A549 (cell line): ENCODE results near the gene DNAH17. TPM values are rescaled to one million over a fixed set of nuclear protein-coding genes. Genes with fewer than 3 reads are reported as not detected.
A peak's percentile ranks its signal among the peaks of the same experiment; 100 is the strongest.

Experiments
- ATAC-seq, 2 experiments: fragments of 200-7000 bp in 1 of 2; fragments of >200 bp in 1 of 2; cut with Nextera tagmentation in 1 of 2; cut with Tn5 transposase in 1 of 2; 3 replicates each; pipeline versions ENCODE4 v1.8.0 to v1.9.1; 2018 to 2020; ENCODE audit warnings: mild to moderate bottlenecking in 1 of 2, moderate library complexity in 1 of 2
- CTCF ChIA-PET: fragments of 300-600 bp; sonication (Branson Sonifier 250); formaldehyde crosslinking; extraction: SDS; loops from one replicate; lab custom pipeline; 2021; ENCODE audit warnings: antibody characterized with exemption, inconsistent platforms; lab: Yijun Ruan, JAX
- POLR2A ChIA-PET: fragments of 350-600 bp; formaldehyde crosslinking; extraction: SDS; loops from one replicate; lab custom pipeline; 2021; ENCODE audit warnings: antibody characterized with exemption, inconsistent platforms; lab: Yijun Ruan, JAX
- DNase-seq, 2 experiments: peaks; one replicate each; pipeline versions ENCODE4 v3.0.0 to v3.0.0-alpha.2; 2011 to 2016; ENCODE audit warnings: low read depth in 1 of 2, low spot score in 1 of 2
- FAIRE-seq: peaks from 2 replicates; lab custom pipeline; 2011; peaks lifted over from hg19 to GRCh38; lab: Jason Lieb, UNC
- H3K27ac ChIP-seq, 2 experiments: fragments of >200 bp; sonication (Bioruptor Twin); formaldehyde crosslinking; 3 replicates each; pipeline ENCODE4 v1.5.1; 2016 to 2017
- H3K4me1 ChIP-seq: fragments of >200 bp; sonication (Bioruptor Twin); formaldehyde crosslinking; 3 replicates; pipeline ENCODE4 v1.6.1; 2016
- H3K4me2 ChIP-seq: fragments of >200 bp; sonication (Bioruptor Twin); formaldehyde crosslinking; 3 replicates; pipeline ENCODE4 v1.6.1; 2016
- H3K4me3 ChIP-seq: fragments of >200 bp; sonication (Bioruptor Twin); formaldehyde crosslinking; 3 replicates; pipeline ENCODE4 v1.5.1; 2016
- H3K9me3 ChIP-seq: fragments of >200 bp; sonication (Bioruptor Twin); formaldehyde crosslinking; 3 replicates; pipeline ENCODE4 v1.6.1; 2016
- BCL3 ChIP-seq: fragments of >200 bp; sonication (Bioruptor Twin); formaldehyde crosslinking; IDR thresholded peaks from 3 replicates; pipeline ENCODE4 v1.6.1; 2016
- CHD2 ChIP-seq: fragments of 150-350 bp; IDR thresholded peaks from 2 replicates; pipeline ENCODE4 v1.6.1; 2014; ENCODE audit warnings: low read length; ENCODE audit not compliant: partially characterized antibody
- EHMT2 ChIP-seq: fragments of 200-600 bp; sonication (generic); IDR thresholded peaks from 2 replicates; pipeline ENCODE4 v1.6.1; 2016; ENCODE audit warnings: antibody characterized with exemption, low read depth, mild to moderate bottlenecking, moderate library complexity
- ESRRA ChIP-seq: fragments of 150-350 bp; IDR thresholded peaks from 2 replicates; pipeline ENCODE4 v1.6.1; 2014; ENCODE audit warnings: mild to moderate bottlenecking, low read length, borderline replicate concordance
- GATA3 ChIP-seq: IDR thresholded peaks from 2 replicates; pipeline ENCODE4 v1.6.1; 2012; ENCODE audit warnings: borderline replicate concordance
- HES2 ChIP-seq: fragments of >200 bp; sonication (Bioruptor Twin); formaldehyde crosslinking; IDR thresholded peaks from 2 replicates; pipeline ENCODE4 v1.6.1; 2016
- HEYL ChIP-seq: fragments of 250-450 bp; sonication (Bioruptor Pico); IDR thresholded peaks from 2 replicates; pipeline ENCODE4 v1.8.0; 2021; ENCODE audit warnings: mild to moderate bottlenecking, moderate library complexity
- HMGXB4 ChIP-seq: fragments of 250-450 bp; sonication (Bioruptor Pico); IDR thresholded peaks from 2 replicates; pipeline ENCODE4 v1.5.0; 2021; ENCODE audit warnings: mild to moderate bottlenecking, moderate library complexity, borderline replicate concordance
- HOXB13 ChIP-seq: fragments of 250-450 bp; sonication (Bioruptor Pico); IDR thresholded peaks from 2 replicates; pipeline ENCODE4 v1.5.0; 2020; ENCODE audit warnings: low read depth, mild to moderate bottlenecking, moderate library complexity
- MAX ChIP-seq: IDR thresholded peaks from 2 replicates; pipeline ENCODE4 v1.6.1; 2012
- MAZ ChIP-seq: fragments of 150-350 bp; IDR thresholded peaks from 2 replicates; pipeline ENCODE4 v1.6.1; 2014; ENCODE audit warnings: antibody characterized with exemption, low read depth, low read length, borderline replicate concordance
- MYC ChIP-seq: IDR thresholded peaks from 2 replicates; pipeline ENCODE4 v1.6.1; 2012; ENCODE audit warnings: mild to moderate bottlenecking, inconsistent platforms, low read length, improper control_type of control experiment, borderline replicate concordance
- POLR2A ChIP-seq: IDR thresholded peaks from 2 replicates; pipeline ENCODE4 v1.6.1; 2012; ENCODE audit warnings: mild to moderate bottlenecking, low read length
- REST ChIP-seq: fragments of 200-600 bp; sonication (generic); IDR thresholded peaks from 2 replicates; pipeline ENCODE4 v1.6.1; 2016; ENCODE audit warnings: antibody characterized with exemption, mild to moderate bottlenecking, moderate library complexity
- SMC3 ChIP-seq: fragments of >200 bp; sonication (Bioruptor Twin); formaldehyde crosslinking; IDR thresholded peaks from 3 replicates; pipeline ENCODE4 v1.6.1; 2018; ENCODE audit warnings: inconsistent platforms
- TFCP2L1 ChIP-seq: fragments of 250-450 bp; sonication (Bioruptor Pico); IDR thresholded peaks from 2 replicates; pipeline ENCODE4 v1.5.0; 2021; ENCODE audit warnings: mild to moderate bottlenecking
- USF2 ChIP-seq: fragments of 450-650 bp; IDR thresholded peaks from 2 replicates; pipeline ENCODE4 v1.6.1; 2014; ENCODE audit warnings: antibody characterized with exemption
- ZFP36 ChIP-seq: fragments of 450-650 bp; IDR thresholded peaks from 2 replicates; pipeline ENCODE4 v1.6.1; 2014; ENCODE audit warnings: borderline replicate concordance; ENCODE audit not compliant: partially characterized antibody
- WGBS: methylation state at CpG from one replicate; pipeline ENCODE4 v1.1.6; 2017; ENCODE audit errors: missing lambda C conversion rate; 5-methylcytosine and 5-hydroxymethylcytosine counted together
- polyA plus RNA-seq, 4 experiments: library from polyadenylated mRNA; depleted of rRNA in 3 of 4; stranded (reverse); fragments of >200 nt; fragmentation: RNase III in 1 of 4; extraction: RNeasy Plus Mini Kit Qiagen cat#74134 plus additional on column Dnase treatment in 1 of 4; gene quantifications; 2 replicates in 3 of 4; 3 replicates in 1 of 4; pipeline ENCODE4 v1.2.3, GENCODE V29; 2011 to 2017

Gene DNAH17
- polyA plus RNA-seq, 2 of the 4 experiments (the other 2 are of a cell fraction): 0.21 to 0.26 TPM

- FAIRE-seq: no peak
- POLR2A ChIA-PET: interaction anchor here (0.7 kb wide), 1 partner anchor 124 kb away, joined by 4 read pairs; no protein-coding TSS in a partner anchor
- TF ChIP-seq HES2 (no peak), GATA3 (no peak), TFCP2L1 (CRISPR knock-in tag) (no peak), MAZ (no peak), CHD2 (no peak), POLR2A (no peak), HEYL (no peak), EHMT2 (no peak), BCL3 (no peak), ESRRA (no peak), HMGXB4 (CRISPR knock-in tag) (no peak), MYC (no peak)
- TF ChIP-seq, all 56 proteins: peak for 0
- no peak for DNase-seq
- CTCF ChIA-PET: interaction anchor here (1.5 to 2.0 kb wide), 3 partner anchors 22 to 163 kb away, joined by 3 to 6 read pairs (median 4); no protein-coding TSS in a partner anchor
- H3K4me1 ChIP-seq: peaks cover 13% of the 10 kb centered on the region
- no peak overlapping the region for H3K4me2 ChIP-seq
- ATAC-seq: no peak
- H3K27ac ChIP-seq: no peak overlapping the region
- H3K9me3 ChIP-seq: peaks cover 18% of the 10 kb centered on the region
- 94% methylated on average over 4 of the region's 4 CpGs for WGBS
- no peak overlapping the region for H3K4me3 ChIP-seq
Observed at GRCh38 chr17:78546476-78546875, 30.7 kb downstream of the DNAH17 start.

- H3K4me1 ChIP-seq: peaks cover 17% of the 10 kb centered on the region
- ChIA-PET CTCF (interaction anchor here (0.7 to 2.0 kb wide), 6 partner anchors 10 to 164 kb away, joined by 3 to 6 read pairs (median 4); no protein-coding TSS in a partner anchor), POLR2A (no interaction called here)
- no peak overlapping the region for H3K4me2 ChIP-seq
- peaks cover 18% of the 10 kb centered on the region for H3K9me3 ChIP-seq
- peak overlapping the region in 1 of 2 experiments; percentile 40; a peak in 2 of 6 replicates for H3K27ac ChIP-seq
- 85% methylated on average over 17 of the region's 17 CpGs for WGBS
- no peak for ATAC-seq
- H3K4me3 ChIP-seq: no peak overlapping the region
- TF ChIP-seq SMC3 (no peak), HOXB13 (CRISPR knock-in tag) (no peak), USF2 (no peak), MAX (no peak), CHD2 (no peak), REST (no peak), GATA3 (no peak), ZFP36 (no peak)
- DNase-seq: no peak
- no peak for FAIRE-seq
Observed at GRCh38 chr17:78544881-78545755, 32.1 kb downstream of the DNAH17 start.
